Esophagus (tissue), 2 donors: ENCODE measurements around the gene IPO13. TPM values are rescaled to one million over a fixed set of nuclear protein-coding genes. Genes with fewer than 3 reads are reported as not detected.

Experiments used
- H3K27ac ChIP-seq, 2 donors: one replicate each; pipeline ENCODE4 v1.5.1; 2013; ENCODE audit warnings: low read depth in 2 of 2, mild to moderate bottlenecking in 2 of 2, inconsistent platforms in 1 of 2, low read length in 1 of 2, moderate library complexity in 1 of 2
- H3K27me3 ChIP-seq, 2 donors: one replicate each; pipeline ENCODE4 v1.6.1; 2013; ENCODE audit warnings: low read length in 2 of 2, control low read depth in 1 of 2, mild to moderate bottlenecking in 1 of 2; ENCODE audit not compliant: insufficient read depth in 2 of 2, control insufficient read depth in 1 of 2
- H3K36me3 ChIP-seq, 2 donors: one replicate each; pipeline ENCODE4 v1.6.1; 2013; ENCODE audit warnings: low read length in 1 of 2; ENCODE audit not compliant: control insufficient read depth in 2 of 2, insufficient read depth in 2 of 2
- H3K4me1 ChIP-seq, 2 donors: one replicate each; pipeline ENCODE4 v1.6.1; 2013; ENCODE audit warnings: low read length in 1 of 2; ENCODE audit not compliant: control insufficient read depth in 2 of 2, insufficient read depth in 2 of 2
- H3K4me3 ChIP-seq, 2 donors: one replicate each; pipeline ENCODE4 v1.5.1; 2013; ENCODE audit warnings: low read length in 2 of 2, mild to moderate bottlenecking in 2 of 2, low read depth in 1 of 2, moderate library complexity in 1 of 2
- H3K9me3 ChIP-seq, 2 donors: one replicate each; pipeline ENCODE4 v1.6.1; 2013; ENCODE audit warnings: mild to moderate bottlenecking in 2 of 2, low read depth in 1 of 2, low read length in 1 of 2, moderate library complexity in 1 of 2; ENCODE audit not compliant: control insufficient read depth in 2 of 2, insufficient read depth in 1 of 2
- WGBS, 2 donors: extraction: QIAGEN DNeasy Blood & Tissue Kit; methylation state at CpG; one replicate each; pipeline ENCODE4 v1.1.7; 2013; 5-methylcytosine and 5-hydroxymethylcytosine counted together
- polyA plus RNA-seq, 2 donors: library from polyadenylated mRNA; stranded (reverse); fragments of 200-250 nt; gene quantifications; one replicate each; pipeline ENCODE4 v1.2.3, GENCODE V29; 2013
- donor health status: healthy with polysubstance abuse.
- donor health status: Bipolar disorder and iron deficiency.

IPO13 gene
- polyA plus RNA-seq, 2 donors, result 18.1 to 22.1 TPM

- Histone ChIP-seq H3K27ac (no peak overlapping the region), H3K27me3 (no peaks in the 10 kb centered on the region), H3K36me3 (no peaks in the 10 kb centered on the region), H3K4me3 (no peak overlapping the region), H3K9me3 (peaks cover 0 to 2% of the 10 kb centered on the region in 2 donors), H3K4me1 (peaks cover 0 to 4% of the 10 kb centered on the region in 2 donors)
- WGBS, 2 donors, result 86 to 93% methylated on average over 5 of the region's 5 CpGs
Observed at GRCh38 chr1:43908858-43909257, 37.9 kb upstream of the IPO13 start.

- Histone ChIP-seq H3K27ac (no peak overlapping the region), H3K36me3 (no peaks in the 10 kb centered on the region), H3K27me3 (no peaks in the 10 kb centered on the region), H3K4me3 (no peak overlapping the region), H3K9me3 (peaks cover 0 to 2% of the 10 kb centered on the region in 2 donors), H3K4me1 (peaks cover 4 to 8% of the 10 kb centered on the region in 2 donors)
- 95 to 100% methylated on average over 1 of the region's 1 CpG for WGBS, 2 donors
Observed at GRCh38 chr1:43910343-43910742, 36.4 kb upstream of the IPO13 start.

- peak overlapping the region; percentile 55 to 66 for H3K27ac ChIP-seq
- H3K4me3 ChIP-seq, result no peak overlapping the region
- WGBS, 2 donors, result 40 to 61% methylated on average over 2 of the region's 2 CpGs
- no peaks in the 10 kb centered on the region for H3K9me3 ChIP-seq
- H3K27me3 ChIP-seq, result no peaks in the 10 kb centered on the region
- peaks cover 4 to 10% of the 10 kb centered on the region in 2 donors for H3K4me1 ChIP-seq
- no peaks in the 10 kb centered on the region for H3K36me3 ChIP-seq
Observed at GRCh38 chr1:43912607-43913006, 34.1 kb upstream of the IPO13 start.

- H3K4me3 ChIP-seq, result no peak overlapping the region
Observed at GRCh38 chr1:43913051-43913501, 33.7 kb upstream of the IPO13 start.

GRCh38 chr1:43913666-43914360, 32.9 kb upstream of the IPO13 start:
- 78 to 82% methylated on average over 18 of the region's 18 CpGs for WGBS, 2 donors
- H3K4me1 ChIP-seq, result peaks cover 4 to 10% of the 10 kb centered on the region in 2 donors
- H3K36me3 ChIP-seq, result no peaks in the 10 kb centered on the region
- H3K27me3 ChIP-seq, result no peaks in the 10 kb centered on the region
- H3K4me3 ChIP-seq, result no peak overlapping the region
- H3K27ac ChIP-seq, result peak overlapping the region; percentile 6 to 69
- no peaks in the 10 kb centered on the region for H3K9me3 ChIP-seq

More at GRCh38 chr1:43913051-43913501, 33.7 kb upstream of the IPO13 start:
- Histone ChIP-seq H3K27me3 (no peaks in the 10 kb centered on the region), H3K27ac (peak overlapping the region; percentile 55 to 66), H3K4me1 (peaks cover 4 to 10% of the 10 kb centered on the region in 2 donors), H3K9me3 (no peaks in the 10 kb centered on the region), H3K36me3 (no peaks in the 10 kb centered on the region)
- WGBS, 2 donors, result 31 to 62% methylated on average over 7 of the region's 7 CpGs

- Histone ChIP-seq H3K36me3 (no peaks in the 10 kb centered on the region), H3K9me3 (no peaks in the 10 kb centered on the region), H3K4me3 (no peak overlapping the region), H3K4me1 (peaks cover 4 to 10% of the 10 kb centered on the region in 2 donors), H3K27me3 (no peaks in the 10 kb centered on the region), H3K27ac (peak overlapping the region in 1 of 2 donors; percentile 49)
- 69 to 78% methylated on average over 13 of the region's 13 CpGs for WGBS, 2 donors
Observed at GRCh38 chr1:43914576-43915525, 31.9 kb upstream of the IPO13 start.

- 88 to 97% methylated on average over 7 of the region's 7 CpGs for WGBS, 2 donors
- peaks cover 2 to 6% of the 10 kb centered on the region in 2 donors for H3K4me1 ChIP-seq
Observed at GRCh38 chr1:43919906-43920305, 26.8 kb upstream of the IPO13 start.

GRCh38 chr1:43921022-43921421, 25.7 kb upstream of the IPO13 start:
- Histone ChIP-seq H3K9me3 (no peaks in the 10 kb centered on the region), H3K4me3 (no peak overlapping the region), H3K27me3 (no peaks in the 10 kb centered on the region), H3K36me3 (no peaks in the 10 kb centered on the region), H3K4me1 (no peaks in the 10 kb centered on the region), H3K27ac (no peak overlapping the region)
- WGBS, 2 donors, result 94 to 97% methylated on average over 6 of the region's 6 CpGs

More at GRCh38 chr1:43919906-43920305, 26.8 kb upstream of the IPO13 start:
- Histone ChIP-seq H3K36me3 (no peaks in the 10 kb centered on the region), H3K27ac (no peak overlapping the region), H3K27me3 (no peaks in the 10 kb centered on the region), H3K9me3 (no peaks in the 10 kb centered on the region), H3K4me3 (no peak overlapping the region)

GRCh38 chr1:43924516-43924915, 22.2 kb upstream of the IPO13 start:
- H3K27me3 ChIP-seq, result no peaks in the 10 kb centered on the region
- 76 to 77% methylated on average over 4 of the region's 4 CpGs for WGBS, 2 donors
- H3K36me3 ChIP-seq, result no peaks in the 10 kb centered on the region
- H3K4me3 ChIP-seq, result no peak overlapping the region
- H3K9me3 ChIP-seq, result no peaks in the 10 kb centered on the region
- no peak overlapping the region for H3K27ac ChIP-seq
- peaks cover 0 to under 1% of the 10 kb centered on the region in 2 donors for H3K4me1 ChIP-seq
